ENCODE measurements around the gene CDH10.

GRCh38 chr5:24630918-24631317 lies 13.9 kb downstream of the CDH10 start:
- TF ChIP-seq CTCF (conservative IDR thresholded peaks at IDR 0.05; ENCODE audit: low read length) (no peak), EZH2phosphoT487 (IDR thresholded peaks at IDR 0.05; ENCODE audit: borderline replicate concordance) (no peak)
